ENCODE measurements around the gene ZFP92. TPM values are rescaled to one million over a fixed set of nuclear protein-coding genes. Genes with fewer than 3 reads are reported as not detected.

ZFP92 gene
- total RNA-seq, 4 donors from 2014 or later, result 0.98 to 3.6 (median 1.4) TPM

- no peak for TF ChIP-seq CTCF (IDR thresholded peaks at IDR 0.05; ENCODE audit: low read depth)
Measured at GRCh38 chrX:153446636-153446936, 35.3 kb downstream of the ZFP92 start.

GRCh38 chrX:153446950-153447580 lies 35.8 kb downstream of the ZFP92 start:
- TF ChIP-seq CTCF (IDR thresholded peaks at IDR 0.05; ENCODE audit: low read depth), result no peak

GRCh38 chrX:153447581-153447960 lies 36.3 kb downstream of the ZFP92 start:
- no peak for TF ChIP-seq CTCF (IDR thresholded peaks at IDR 0.05; ENCODE audit: low read depth)

- no peak for TF ChIP-seq CTCF (IDR thresholded peaks at IDR 0.05; ENCODE audit: low read depth)
Measured at GRCh38 chrX:153448556-153449367, 37.5 kb downstream of the ZFP92 start.

GRCh38 chrX:153449368-153450113 lies 38.3 kb downstream of the ZFP92 start:
- TF ChIP-seq CTCF (IDR thresholded peaks at IDR 0.05; ENCODE audit: low read depth), result no peak

GRCh38 chrX:153450114-153450948 lies 39.1 kb downstream of the ZFP92 start:
- no peak for TF ChIP-seq CTCF (IDR thresholded peaks at IDR 0.05; ENCODE audit: low read depth)
